Measurements from ENCODE around the gene CDON.

Gene CDON

DNA sequence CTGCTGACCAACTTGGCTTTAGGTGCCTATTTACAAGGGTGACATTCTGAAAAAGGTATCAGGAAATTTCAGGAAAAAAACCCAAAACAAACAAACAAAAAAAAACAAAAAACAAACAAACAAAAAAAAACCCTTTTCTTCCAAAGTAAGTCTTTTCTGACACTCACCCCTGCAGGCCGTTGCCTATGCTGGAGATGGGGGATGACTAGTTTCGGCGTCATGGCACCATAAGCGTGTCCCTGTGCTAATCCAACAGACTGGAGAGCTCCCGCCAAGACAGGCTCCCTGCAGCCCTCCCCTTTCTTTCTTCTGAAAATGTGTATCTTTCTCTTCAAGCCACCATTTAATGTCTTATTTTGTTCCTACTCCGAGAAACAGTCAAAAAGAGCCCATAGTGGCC, 103.2 kb downstream of the CDON start:
- H3K4me3 ChIP-seq (ENCODE audit: low read depth, low read length), result no peak overlapping the region
- no peak for DNase-seq (ENCODE audit: low read depth)
- TF ChIP-seq, protein P1, sequence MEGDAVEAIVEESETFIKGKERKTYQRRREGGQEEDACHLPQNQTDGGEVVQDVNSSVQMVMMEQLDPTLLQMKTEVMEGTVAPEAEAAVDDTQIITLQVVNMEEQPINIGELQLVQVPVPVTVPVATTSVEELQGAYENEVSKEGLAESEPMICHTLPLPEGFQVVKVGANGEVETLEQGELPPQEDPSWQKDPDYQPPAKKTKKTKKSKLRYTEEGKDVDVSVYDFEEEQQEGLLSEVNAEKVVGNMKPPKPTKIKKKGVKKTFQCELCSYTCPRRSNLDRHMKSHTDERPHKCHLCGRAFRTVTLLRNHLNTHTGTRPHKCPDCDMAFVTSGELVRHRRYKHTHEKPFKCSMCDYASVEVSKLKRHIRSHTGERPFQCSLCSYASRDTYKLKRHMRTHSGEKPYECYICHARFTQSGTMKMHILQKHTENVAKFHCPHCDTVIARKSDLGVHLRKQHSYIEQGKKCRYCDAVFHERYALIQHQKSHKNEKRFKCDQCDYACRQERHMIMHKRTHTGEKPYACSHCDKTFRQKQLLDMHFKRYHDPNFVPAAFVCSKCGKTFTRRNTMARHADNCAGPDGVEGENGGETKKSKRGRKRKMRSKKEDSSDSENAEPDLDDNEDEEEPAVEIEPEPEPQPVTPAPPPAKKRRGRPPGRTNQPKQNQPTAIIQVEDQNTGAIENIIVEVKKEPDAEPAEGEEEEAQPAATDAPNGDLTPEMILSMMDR (IDR thresholded peaks at IDR 0.05; ENCODE audit: control insufficient read depth, extremely low read depth, insufficient read depth), result no peak

DNA sequence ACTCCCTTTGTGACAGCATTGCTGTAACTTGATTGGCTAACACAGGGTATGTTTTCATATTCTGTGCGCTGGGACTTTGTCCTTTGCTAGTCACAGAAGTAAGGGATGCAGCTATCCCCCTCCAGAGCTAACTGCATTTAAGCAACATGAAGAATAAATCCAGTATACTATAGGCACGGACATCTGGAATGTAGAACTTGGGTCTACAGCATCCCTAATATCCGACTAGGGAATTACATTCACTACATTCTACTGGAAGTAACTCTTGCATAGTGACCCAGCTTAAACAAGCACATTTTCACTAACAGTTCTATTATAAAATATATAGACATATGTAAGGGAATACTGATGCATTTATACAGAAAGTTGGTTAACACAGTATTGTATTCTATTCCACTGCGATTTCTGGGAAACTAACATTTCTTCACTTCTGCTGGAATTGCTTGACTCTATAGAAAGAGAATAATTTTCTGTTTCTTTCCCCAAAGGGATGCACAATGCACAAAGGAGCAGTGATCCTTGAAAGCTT, 103.7 kb downstream of the CDON start:
- H3K4me3 ChIP-seq (ENCODE audit: low read depth, low read length), result no peak overlapping the region
- no peak for DNase-seq (ENCODE audit: low read depth)
- TF ChIP-seq, protein P1 (IDR thresholded peaks at IDR 0.05; ENCODE audit: control insufficient read depth, extremely low read depth, insufficient read depth), result no peak

DNA sequence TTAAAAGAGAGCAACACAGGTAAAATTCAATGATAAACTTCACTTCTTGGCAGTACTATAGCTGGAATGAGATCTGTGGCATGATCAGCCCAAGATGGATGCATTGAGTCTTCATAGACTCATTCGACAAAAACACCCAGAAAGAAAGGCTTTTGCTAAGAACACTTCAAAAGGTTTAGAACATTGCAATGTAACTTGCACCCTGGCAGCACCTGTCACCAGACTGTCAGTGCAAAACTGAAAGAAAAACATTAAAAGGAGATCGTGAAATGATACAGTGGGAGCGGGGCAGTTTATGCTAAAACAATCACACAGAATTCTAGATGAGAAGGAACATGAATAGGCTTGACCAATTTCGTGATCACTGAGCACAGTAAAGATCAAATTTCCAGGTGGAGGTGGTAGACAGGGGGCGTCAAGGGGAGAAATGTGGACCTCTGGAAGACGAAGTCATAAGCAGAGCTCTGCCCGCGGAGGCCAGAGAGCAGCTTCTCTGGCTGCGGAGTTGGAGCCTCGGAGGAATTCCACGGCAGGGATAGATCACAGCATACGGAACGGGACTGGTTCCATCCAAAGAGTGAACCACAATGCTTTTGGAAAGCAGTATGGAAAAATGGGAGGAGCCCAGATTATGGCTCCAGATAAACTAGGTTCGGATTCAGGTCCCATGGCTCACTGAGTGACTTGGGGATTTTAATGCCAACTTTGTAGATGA, 104.9 kb downstream of the CDON start:
- DNase-seq (ENCODE audit: low read depth), result no peak
- TF ChIP-seq, protein P1 (IDR thresholded peaks at IDR 0.05; ENCODE audit: control insufficient read depth, extremely low read depth, insufficient read depth), result no peak
- H3K4me3 ChIP-seq (ENCODE audit: low read depth, low read length), result no peak overlapping the region

DNA sequence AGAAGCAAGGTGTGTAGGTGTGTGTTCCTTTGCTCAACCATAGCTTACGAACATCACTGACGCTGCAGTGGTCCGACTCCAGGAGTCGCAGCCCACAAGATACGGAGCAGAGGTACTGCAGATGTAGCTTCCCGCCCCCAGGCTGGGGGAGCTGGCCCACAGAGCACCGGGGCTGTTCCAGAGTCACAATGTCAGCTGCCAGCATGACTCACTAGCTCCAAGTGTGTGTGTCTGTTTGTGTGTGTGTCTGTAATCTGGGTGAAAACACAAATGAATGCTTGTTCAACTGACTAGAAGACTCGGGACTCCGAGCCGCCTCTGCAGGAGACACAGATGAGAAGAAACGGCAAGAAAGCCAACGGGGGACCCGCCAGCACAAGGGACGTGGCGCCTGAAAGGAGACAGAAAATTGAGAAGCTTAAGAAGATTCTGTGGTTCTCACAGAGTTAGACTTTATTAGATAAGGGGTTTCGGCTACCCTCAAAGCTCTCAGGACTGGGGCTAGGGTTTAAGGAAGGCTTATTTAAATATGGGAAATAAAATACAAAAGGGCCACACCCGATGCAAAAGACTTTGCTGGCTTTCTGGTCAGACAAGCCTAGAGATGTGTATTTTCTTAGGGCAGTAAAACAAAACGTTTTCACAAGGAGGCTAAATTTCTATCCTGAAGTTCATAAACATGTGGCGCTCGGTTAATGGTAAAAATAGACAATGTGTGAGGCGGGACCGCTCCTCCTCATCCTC, 106.1 kb downstream of the CDON start:
- TF ChIP-seq, protein P1 (IDR thresholded peaks at IDR 0.05; ENCODE audit: control insufficient read depth, extremely low read depth, insufficient read depth), result no peak
- DNase-seq (ENCODE audit: low read depth), result no peak

DNA sequence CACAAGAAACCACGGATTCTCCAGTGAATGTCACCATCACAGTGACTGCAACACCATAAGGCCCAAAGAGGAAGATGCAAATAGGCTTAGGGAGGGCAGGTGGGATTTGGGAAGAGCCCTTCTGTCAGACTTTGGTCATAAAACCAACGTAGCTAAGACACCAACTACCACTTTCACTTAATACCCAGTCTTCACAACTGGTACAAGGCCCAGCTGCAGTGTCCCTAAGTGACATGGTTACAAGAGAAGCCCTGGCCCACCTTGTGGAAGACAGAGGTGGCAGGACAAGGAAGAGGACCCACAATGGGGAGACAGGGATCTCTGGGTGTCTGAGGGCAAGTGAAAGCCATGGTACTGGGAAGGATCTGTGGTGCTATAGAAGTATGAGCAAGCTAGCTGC, 106.8 kb downstream of the CDON start:
- TF ChIP-seq, protein P1 (IDR thresholded peaks at IDR 0.05; ENCODE audit: control insufficient read depth, extremely low read depth, insufficient read depth), result no peak
- H3K4me3 ChIP-seq (ENCODE audit: low read depth, low read length), result no peak overlapping the region
- no peak for DNase-seq (ENCODE audit: low read depth)

More for the DNA sequence above, 106.1 kb downstream of the CDON start:
- no peak overlapping the region for H3K4me3 ChIP-seq (ENCODE audit: low read depth, low read length)

DNA sequence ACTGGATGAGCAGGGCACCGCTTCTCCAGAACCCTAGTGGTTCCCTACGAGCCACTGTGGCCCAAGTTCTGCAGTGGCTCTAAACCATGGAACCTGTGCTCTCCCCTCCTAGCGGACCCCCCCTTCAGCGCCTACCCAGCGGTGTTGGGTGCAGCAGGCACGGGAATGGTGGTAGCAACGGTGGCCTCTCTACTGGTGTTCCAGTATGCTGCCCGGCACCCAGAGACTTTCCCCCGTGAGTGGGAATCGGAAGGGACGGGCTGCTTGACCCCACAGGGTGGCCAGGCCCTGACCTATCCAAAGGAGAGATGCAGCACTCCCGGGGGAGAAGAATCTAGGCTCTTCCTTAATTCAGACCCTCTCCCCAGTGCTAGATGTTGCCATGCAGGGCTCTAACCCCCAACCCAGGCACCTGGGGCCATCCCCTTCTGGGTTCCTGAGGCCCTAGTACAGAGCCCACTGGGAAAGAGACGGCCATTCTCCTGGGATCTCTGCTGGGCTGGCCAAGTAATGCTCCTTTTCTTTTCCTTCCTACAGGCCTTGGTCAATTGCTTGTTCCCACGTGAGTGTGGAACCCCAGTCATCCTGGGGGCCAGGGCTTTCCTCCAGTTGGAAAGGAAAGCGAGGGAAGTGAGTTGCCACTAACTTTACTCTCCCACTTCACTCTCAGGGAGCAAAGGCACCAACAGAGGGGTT, 107.6 kb downstream of the CDON start:
- no peak overlapping the region for H3K4me3 ChIP-seq (ENCODE audit: low read depth, low read length)
- no peak for DNase-seq (ENCODE audit: low read depth)
- TF ChIP-seq, protein P1 (IDR thresholded peaks at IDR 0.05; ENCODE audit: control insufficient read depth, extremely low read depth, insufficient read depth), result no peak

Measured in LNCaP clone FGC (cell line).